Measurements from ENCODE around the gene BABAM2.

BABAM2 gene

DNA sequence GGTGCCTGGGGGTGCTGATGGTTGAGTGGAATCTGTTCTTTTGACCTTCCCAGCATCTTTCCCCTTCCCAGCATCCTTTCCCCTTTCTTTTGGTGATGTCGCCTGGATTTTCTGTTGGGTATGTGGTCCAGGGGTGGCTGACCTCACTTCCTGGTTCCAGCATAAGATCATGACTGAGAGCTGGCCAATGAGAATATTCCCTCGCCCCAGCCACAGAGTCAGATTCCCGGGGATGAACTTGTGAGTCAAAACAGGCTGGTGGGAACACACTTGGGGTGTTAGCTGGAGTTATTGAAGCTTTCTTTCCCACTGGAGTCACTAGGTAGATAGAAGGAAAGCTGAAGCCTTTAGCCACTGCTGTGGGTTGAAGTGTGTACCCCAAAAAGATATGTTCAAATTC lies 474.1 kb downstream of the BABAM2 start:
- DNase-seq (ENCODE audit: extremely low read depth, low read depth): no peak
- TF ChIP-seq, protein P1, sequence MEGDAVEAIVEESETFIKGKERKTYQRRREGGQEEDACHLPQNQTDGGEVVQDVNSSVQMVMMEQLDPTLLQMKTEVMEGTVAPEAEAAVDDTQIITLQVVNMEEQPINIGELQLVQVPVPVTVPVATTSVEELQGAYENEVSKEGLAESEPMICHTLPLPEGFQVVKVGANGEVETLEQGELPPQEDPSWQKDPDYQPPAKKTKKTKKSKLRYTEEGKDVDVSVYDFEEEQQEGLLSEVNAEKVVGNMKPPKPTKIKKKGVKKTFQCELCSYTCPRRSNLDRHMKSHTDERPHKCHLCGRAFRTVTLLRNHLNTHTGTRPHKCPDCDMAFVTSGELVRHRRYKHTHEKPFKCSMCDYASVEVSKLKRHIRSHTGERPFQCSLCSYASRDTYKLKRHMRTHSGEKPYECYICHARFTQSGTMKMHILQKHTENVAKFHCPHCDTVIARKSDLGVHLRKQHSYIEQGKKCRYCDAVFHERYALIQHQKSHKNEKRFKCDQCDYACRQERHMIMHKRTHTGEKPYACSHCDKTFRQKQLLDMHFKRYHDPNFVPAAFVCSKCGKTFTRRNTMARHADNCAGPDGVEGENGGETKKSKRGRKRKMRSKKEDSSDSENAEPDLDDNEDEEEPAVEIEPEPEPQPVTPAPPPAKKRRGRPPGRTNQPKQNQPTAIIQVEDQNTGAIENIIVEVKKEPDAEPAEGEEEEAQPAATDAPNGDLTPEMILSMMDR (IDR thresholded peaks at IDR 0.05; ENCODE audit: low read depth, low read length): no peak

DNA sequence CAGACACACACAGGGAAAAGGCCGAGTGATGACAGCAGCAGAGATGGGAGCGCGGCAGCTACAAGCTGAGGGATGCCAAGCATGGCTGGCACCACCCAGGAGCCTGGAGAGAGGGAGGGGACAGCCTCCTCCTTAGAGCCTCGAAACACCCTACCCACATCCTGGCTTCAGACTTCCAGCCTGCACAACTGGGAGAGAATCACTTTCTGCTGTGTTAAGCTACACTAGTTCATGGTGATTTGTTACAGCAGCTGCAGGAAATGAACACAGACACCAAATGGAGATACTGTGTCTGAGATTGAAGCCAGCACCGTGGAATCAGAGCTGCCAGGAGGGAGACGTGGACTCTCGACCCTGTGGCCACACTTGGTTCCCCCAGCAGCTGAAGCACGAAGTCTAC lies 474.6 kb downstream of the BABAM2 start:
- DNase-seq (ENCODE audit: extremely low read depth, low read depth): no peak
- TF ChIP-seq, protein P1 (IDR thresholded peaks at IDR 0.05; ENCODE audit: low read depth, low read length): no peak

DNA sequence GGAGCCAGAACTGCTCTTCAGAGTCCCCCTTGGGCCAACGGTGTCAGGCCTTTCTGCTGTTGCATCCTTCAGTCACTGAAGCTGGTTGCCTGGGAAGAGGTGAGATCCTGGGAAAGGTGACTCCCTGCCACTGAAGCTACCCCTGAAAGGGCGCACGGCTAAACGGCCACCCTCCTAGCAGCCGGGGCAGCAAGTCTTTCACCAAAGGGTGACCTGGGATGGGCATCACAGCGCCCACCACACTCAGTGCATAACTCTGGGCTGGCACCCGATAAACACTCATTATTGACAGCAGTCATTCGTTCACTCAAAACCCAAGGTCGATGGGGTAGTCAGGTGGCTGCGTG lies 475.6 kb downstream of the BABAM2 start:
- TF ChIP-seq, protein P1 (IDR thresholded peaks at IDR 0.05; ENCODE audit: low read depth, low read length): no peak
- no peak for DNase-seq (ENCODE audit: extremely low read depth, low read depth)

DNA sequence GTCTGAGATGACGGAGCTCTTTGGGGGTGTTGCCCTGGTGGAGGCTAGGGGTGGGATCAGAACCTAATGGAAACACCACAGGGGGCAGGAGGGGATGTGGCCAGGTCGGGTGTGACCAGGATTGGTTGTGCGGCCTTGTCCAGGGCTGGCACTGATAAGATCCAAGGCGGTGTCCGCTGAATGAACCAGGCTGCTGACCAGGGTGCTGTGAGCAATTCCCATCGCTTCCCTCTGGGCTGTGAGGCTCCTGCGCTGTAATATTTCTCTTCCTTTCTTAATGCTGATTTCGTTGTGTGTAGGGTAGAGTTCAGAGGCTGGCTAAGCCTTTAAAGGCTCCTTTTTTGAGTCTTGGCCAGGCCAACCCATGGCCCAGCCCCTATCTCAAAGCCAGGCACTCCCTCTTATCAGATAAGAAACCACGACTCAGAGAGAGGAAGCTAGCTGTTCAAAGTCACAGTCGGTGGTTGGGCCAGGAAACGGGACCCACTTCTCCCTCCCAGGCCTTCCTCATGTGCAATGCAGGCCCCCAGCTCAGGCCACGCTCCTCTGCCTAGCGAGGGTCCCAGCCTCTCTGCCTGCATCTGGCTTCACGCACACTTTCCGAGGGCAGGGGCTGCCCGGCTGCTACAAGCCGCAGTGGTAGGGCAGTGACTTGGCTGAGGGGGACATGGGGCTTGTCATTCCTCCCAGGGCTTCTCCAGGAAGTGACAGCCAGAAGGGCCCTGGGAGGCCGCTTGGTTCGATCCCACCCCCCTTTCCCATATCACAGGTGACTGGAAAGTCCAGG lies 476.2 kb downstream of the BABAM2 start:
- TF ChIP-seq, protein P1 (IDR thresholded peaks at IDR 0.05; ENCODE audit: low read depth, low read length): no peak

DNA sequence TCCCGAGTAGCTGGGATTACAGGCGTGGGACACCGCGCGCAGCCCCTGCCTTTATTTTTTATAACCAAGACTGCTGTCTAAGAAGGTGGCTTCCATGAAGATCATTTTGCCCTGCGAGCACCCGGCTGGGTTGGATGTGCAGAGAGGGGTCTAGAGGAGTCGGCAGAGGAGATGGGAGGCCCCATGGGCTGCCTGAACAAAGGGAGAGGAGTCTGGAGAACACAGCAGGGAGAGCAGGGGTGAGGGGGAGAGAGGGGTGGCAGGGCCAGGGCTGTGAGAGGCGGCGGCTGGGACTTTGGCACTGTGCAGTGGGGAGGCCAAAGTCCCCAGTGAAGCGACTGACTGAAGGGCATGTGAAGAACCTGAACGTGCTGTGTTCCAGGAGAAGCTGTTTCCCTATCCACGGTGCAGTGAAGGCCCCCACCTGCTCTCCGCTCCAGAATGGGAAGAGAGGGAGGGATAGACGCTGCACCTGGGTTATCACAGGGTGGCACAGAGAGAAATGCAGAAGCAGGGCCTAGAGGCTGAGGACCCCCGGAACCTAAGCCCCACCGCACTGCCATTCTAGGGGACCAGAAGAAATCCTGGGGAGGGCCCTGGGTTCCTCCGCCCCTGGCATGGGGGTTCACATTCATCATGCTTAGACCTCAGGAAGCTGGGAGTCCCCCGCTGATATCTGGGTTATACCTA lies 477.3 kb downstream of the BABAM2 start:
- TF ChIP-seq, protein P1 (IDR thresholded peaks at IDR 0.05; ENCODE audit: low read depth, low read length): no peak
- DNase-seq (ENCODE audit: extremely low read depth, low read depth): no peak

More for the DNA sequence above, 476.2 kb downstream of the BABAM2 start:
- no peak for DNase-seq (ENCODE audit: extremely low read depth, low read depth)

DNA sequence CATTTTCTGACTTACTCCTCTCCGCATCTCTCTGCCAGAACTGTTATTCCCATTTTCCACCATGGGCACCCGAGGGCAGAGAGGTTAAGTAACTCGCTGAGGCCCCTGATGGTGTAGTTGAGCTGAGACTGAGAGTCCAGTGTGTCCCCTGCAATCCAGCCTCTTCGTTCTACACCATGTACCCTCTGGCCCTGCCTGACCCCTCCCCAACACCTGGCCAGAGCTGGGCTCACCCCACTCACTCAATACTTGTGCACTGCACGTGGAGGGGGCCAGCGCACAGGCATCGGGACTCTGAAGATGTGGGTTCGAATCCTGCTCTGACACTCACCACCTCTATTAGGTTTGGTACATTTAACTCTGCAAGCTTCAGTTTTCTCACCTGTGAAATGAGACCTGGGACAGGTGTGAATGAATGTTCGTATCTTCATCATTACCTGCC lies 477.8 kb downstream of the BABAM2 start:
- TF ChIP-seq, protein P1 (IDR thresholded peaks at IDR 0.05; ENCODE audit: low read depth, low read length): no peak
- no peak for DNase-seq (ENCODE audit: extremely low read depth, low read depth)

DNA sequence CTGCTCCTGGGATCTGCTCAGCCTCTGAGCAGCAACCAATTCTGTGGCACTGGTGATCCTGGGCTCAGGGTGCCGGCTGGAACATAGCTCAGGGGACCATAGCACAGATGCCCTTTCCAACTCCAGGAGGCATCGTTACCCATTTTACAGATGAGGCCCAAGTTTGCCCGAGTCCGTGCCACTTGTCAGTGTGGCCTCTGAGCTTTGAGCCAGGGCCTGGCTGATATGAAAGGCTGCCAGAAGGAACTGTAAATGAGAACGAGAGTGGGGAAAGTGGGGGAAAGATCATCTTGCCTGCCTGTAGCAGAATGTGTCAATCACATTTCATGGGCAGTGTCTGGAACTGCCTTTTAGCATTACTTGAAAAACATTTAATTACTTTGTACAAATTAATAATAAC lies 478.8 kb downstream of the BABAM2 start:
- no peak for DNase-seq (ENCODE audit: extremely low read depth, low read depth)
- TF ChIP-seq, protein P1 (IDR thresholded peaks at IDR 0.05; ENCODE audit: low read depth, low read length): no peak
